MCF 10A (cell line): Measurements from ENCODE around the gene PSMD1. TPM values are rescaled to one million over a fixed set of nuclear protein-coding genes. Genes with fewer than 3 reads are reported as not detected.

Experiments used
- BruUV-seq: library from RNA; stranded (reverse); fragments of 400-500 nt; replicated peaks from 2 replicates; lab custom pipeline; 2021; lab: Mats Ljungman, UMichigan
- CTCF ChIA-PET: fragments of 300-600 bp; sonication (Branson Sonifier 250); formaldehyde crosslinking; extraction: SDS; loops from one replicate; lab custom pipeline; 2021; ENCODE audit warnings: antibody characterized with exemption, inconsistent platforms; lab: Yijun Ruan, JAX
- POLR2A ChIA-PET: fragments of 300-600, 350-650 bp; sonication (Branson Sonifier 250); formaldehyde crosslinking; extraction: SDS; loops from one replicate; lab custom pipeline; 2020; ENCODE audit warnings: antibody characterized with exemption, inconsistent platforms; lab: Yijun Ruan, JAX
- DNase-seq: peaks from one replicate; pipeline ENCODE4 v3.0.0-alpha.2; 2018; ENCODE audit not compliant: unreplicated experiment
- H3K27ac Mint-ChIP-seq: one replicate; pipeline ENCODE4 v1.8.0; 2022; ENCODE audit warnings: mild to moderate bottlenecking, low read depth, mixed read lengths; ENCODE audit not compliant: unreplicated experiment
- H3K27me3 Mint-ChIP-seq: one replicate; pipeline ENCODE4 v1.8.0; 2022; ENCODE audit warnings: mixed read lengths; ENCODE audit not compliant: insufficient read depth, unreplicated experiment
- H3K36me3 Mint-ChIP-seq: one replicate; pipeline ENCODE4 v1.8.0; 2022; ENCODE audit warnings: mild to moderate bottlenecking, moderate library complexity, mixed read lengths; ENCODE audit not compliant: insufficient read depth, unreplicated experiment
- H3K4me1 Mint-ChIP-seq: one replicate; pipeline ENCODE4 v1.8.0; 2022; ENCODE audit warnings: mixed read lengths; ENCODE audit not compliant: insufficient read depth, unreplicated experiment
- H3K4me3 Mint-ChIP-seq: one replicate; pipeline ENCODE4 v1.8.0; 2022; ENCODE audit warnings: mild to moderate bottlenecking, moderate library complexity, mixed read lengths; ENCODE audit not compliant: unreplicated experiment
- H3K9me3 Mint-ChIP-seq: one replicate; pipeline ENCODE4 v1.8.0; 2022; ENCODE audit warnings: mixed read lengths; ENCODE audit not compliant: unreplicated experiment
- CTCF ChIP-seq: fragments of 200-600 bp; IDR thresholded peaks from one replicate; pipeline ENCODE4 v1.8.0; 2022; ENCODE audit warnings: antibody characterized with exemption, mild to moderate bottlenecking; ENCODE audit not compliant: unreplicated experiment
- intact Hi-C: fragments of 100-400 bp; cut with micrococcal nuclease; formaldehyde crosslinking; loops from 2 replicates; pipeline ENCODE4 v1.14.1; 2022
- total RNA-seq: library from RNA; stranded (reverse); gene quantifications from 2 replicates; pipeline ENCODE4 v1.2.3, GENCODE V29; 2022

Gene PSMD1
- total RNA-seq, 1 experiment from 2014 or later, result 88.5 TPM

GRCh38 chr2:231009236-231009919, 47.3 kb upstream of the PSMD1 start:
- Mint-ChIP-seq H3K36me3 (no peaks in the 10 kb centered on the region), H3K4me3 (no peak overlapping the region), H3K27me3 (peaks cover 57% of the 10 kb centered on the region), H3K27ac (no peak overlapping the region), H3K4me1 (peaks cover 5% of the 10 kb centered on the region), H3K9me3 (peaks cover 14% of the 10 kb centered on the region)
- no TSS peak for BruUV-seq
- intact Hi-C loops, result no loop called here
- CTCF ChIA-PET, result interaction anchor here (0.6 kb wide), 1 partner anchor 153 kb away, joined by 3 read pairs; no protein-coding TSS in a partner anchor
- POLR2A ChIA-PET, result no interaction called here
- no peak for TF ChIP-seq CTCF
- no peak for DNase-seq

GRCh38 chr2:231010201-231010730, 46.4 kb upstream of the PSMD1 start:
- POLR2A ChIA-PET, result no interaction called here
- Mint-ChIP-seq H3K4me1 (peaks cover 5% of the 10 kb centered on the region), H3K27ac (no peak overlapping the region), H3K27me3 (peaks cover 57% of the 10 kb centered on the region), H3K36me3 (no peaks in the 10 kb centered on the region), H3K9me3 (peaks cover 6% of the 10 kb centered on the region), H3K4me3 (no peak overlapping the region)
- CTCF ChIA-PET, result interaction anchor here (0.6 to 1.1 kb wide), 2 partner anchors 153 to 186 kb away, joined by 3 to 4 read pairs; no protein-coding TSS in a partner anchor
- DNase-seq, result no peak
- no peak for TF ChIP-seq CTCF
- intact Hi-C loops, result no loop called here
- no TSS peak for BruUV-seq

- CTCF ChIA-PET, result interaction anchor here (0.6 to 1.1 kb wide), 2 partner anchors 17 to 187 kb away, joined by 3 to 4 read pairs; no protein-coding TSS in a partner anchor
- intact Hi-C loops, result no loop called here
Observed at GRCh38 chr2:231011526-231011925, 45.1 kb upstream of the PSMD1 start.

More at GRCh38 chr2:231011526-231011925, 45.1 kb upstream of the PSMD1 start:
- no peak overlapping the region for H3K4me3 Mint-ChIP-seq
- no peaks in the 10 kb centered on the region for H3K9me3 Mint-ChIP-seq
- no peak for TF ChIP-seq CTCF
- no peaks in the 10 kb centered on the region for H3K36me3 Mint-ChIP-seq
- no peak for DNase-seq
- peaks cover 57% of the 10 kb centered on the region for H3K27me3 Mint-ChIP-seq
- H3K4me1 Mint-ChIP-seq, result peaks cover 6% of the 10 kb centered on the region
- POLR2A ChIA-PET, result no interaction called here
- no peak overlapping the region for H3K27ac Mint-ChIP-seq
- BruUV-seq, result no TSS peak
